GM12878 (cell line): ENCODE measurements around the gene CYREN. TPM values are rescaled to one million over a fixed set of nuclear protein-coding genes. Genes with fewer than 3 reads are reported as not detected.

Source experiments
- ATAC-seq: fragments of 200-7000 bp; cut with Tn5 transposase; 3 replicates; pipeline ENCODE4 v1.9.1; 2020; ENCODE audit warnings: mild to moderate bottlenecking, moderate library complexity
- BruUV-seq: library from RNA; stranded (reverse); fragments of 400-500 nt; replicated peaks from 2 replicates; lab custom pipeline; 2021; lab: Mats Ljungman, UMichigan
- CTCF ChIA-PET: fragments of 300-600 bp; sonication (Branson Sonifier 250); formaldehyde crosslinking; extraction: SDS; loops from one replicate; lab custom pipeline; 2021; ENCODE audit warnings: inconsistent platforms; lab: Yijun Ruan, JAX
- POLR2A ChIA-PET: fragments of 350-600 bp; formaldehyde crosslinking; extraction: SDS; loops from one replicate; lab custom pipeline; 2021; ENCODE audit warnings: inconsistent platforms; lab: Charles Lee
- RAD21 ChIA-PET: fragments of 300-600 bp; sonication (Branson Sonifier 250); formaldehyde crosslinking; loops from one replicate; lab custom pipeline; 2023; ENCODE audit warnings: antibody characterized with exemption; ENCODE audit not compliant: unreplicated experiment; lab: Charles Lee
- SMC1A ChIA-PET: fragments of 300-600 bp; sonication (Branson Sonifier 250); formaldehyde crosslinking; loops from one replicate; lab custom pipeline; 2023; ENCODE audit not compliant: unreplicated experiment, uncharacterized antibody; lab: Charles Lee
- DNase-seq: peaks from one replicate; pipeline ENCODE4 v3.0.0-alpha.2; 2011; ENCODE audit warnings: low read depth, low spot score
- FAIRE-seq: peaks from 3 replicates; lab custom pipeline; 2011; peaks lifted over from hg19 to GRCh38; lab: Jason Lieb, UNC
- H2AFZ ChIP-seq: 2 replicates; pipeline ENCODE4 v1.6.0; 2011; ENCODE audit warnings: low read depth, low read length, control low read depth; ENCODE audit not compliant: control insufficient read depth
- H3K27ac ChIP-seq: 2 replicates; pipeline ENCODE4 v1.5.1; 2011; ENCODE audit warnings: control low read depth; ENCODE audit not compliant: control insufficient read depth, insufficient read depth
- H3K27me3 ChIP-seq, 2 experiments: replicated peaks in 1 of 2; 2 replicates each; pipeline versions ENCODE4 v1.6.0 to v1.6.1; 2011; ENCODE audit warnings: low read length in 1 of 2; ENCODE audit not compliant: control insufficient read depth in 2 of 2, insufficient read depth in 2 of 2
- H3K36me3 ChIP-seq, 2 experiments: 2 replicates each; pipeline ENCODE4 v1.5.1; 2011; ENCODE audit warnings: low read length in 1 of 2; ENCODE audit not compliant: control insufficient read depth in 2 of 2, insufficient read depth in 2 of 2
- H3K4me1 ChIP-seq: 2 replicates; pipeline ENCODE4 v1.6.1; 2011; ENCODE audit warnings: mild to moderate bottlenecking, low read length, moderate library complexity, mixed read lengths; ENCODE audit not compliant: control insufficient read depth, insufficient read depth
- H3K4me2 ChIP-seq: 2 replicates; pipeline ENCODE4 v1.6.0; 2011; ENCODE audit warnings: control low read depth; ENCODE audit not compliant: control insufficient read depth, insufficient read depth
- H3K4me3 ChIP-seq: fragments of 200-600 bp; sonication (generic); 2 replicates; pipeline ENCODE4 v1.5.1; 2016
- H3K79me2 ChIP-seq: 2 replicates; pipeline ENCODE4 v1.6.0; 2011; ENCODE audit warnings: low read length; ENCODE audit not compliant: control insufficient read depth, insufficient read depth
- H3K9ac ChIP-seq: 2 replicates; pipeline ENCODE4 v1.8.0; 2011; ENCODE audit warnings: low read length, control low read depth, mixed read lengths; ENCODE audit not compliant: control insufficient read depth, insufficient read depth
- H3K9me3 ChIP-seq: replicated peaks from 3 replicates; pipeline ENCODE4 v1.5.1; 2011; ENCODE audit warnings: mild to moderate bottlenecking, low read length; ENCODE audit not compliant: control insufficient read depth, insufficient read depth
- H4K20me1 ChIP-seq: 2 replicates; pipeline ENCODE4 v1.6.0; 2011; ENCODE audit not compliant: control insufficient read depth, insufficient read depth
- ASH2L ChIP-seq: fragments of 300-600, 200-600 bp; sonication (generic); IDR thresholded peaks from 2 replicates; pipeline ENCODE4 v1.6.1; 2017; ENCODE audit warnings: low read depth, mild to moderate bottlenecking, borderline replicate concordance
- CHD2 ChIP-seq: IDR thresholded peaks from 2 replicates; pipeline ENCODE4 v1.6.1; 2011; ENCODE audit warnings: low read depth, low read length, improper control_type of control experiment, borderline replicate concordance
- CHD4 ChIP-seq: fragments of 200-600 bp; sonication (generic); IDR thresholded peaks from 2 replicates; pipeline ENCODE4 v1.6.1; 2016; ENCODE audit warnings: mild to moderate bottlenecking
- HSF1 ChIP-seq: fragments of 150-350 bp; IDR thresholded peaks from 2 replicates; pipeline ENCODE4 v1.6.1; 2014; ENCODE audit warnings: mild to moderate bottlenecking, low read depth, low read length
- REST ChIP-seq: IDR thresholded peaks from 2 replicates; pipeline ENCODE4 v1.6.1; 2012; ENCODE audit warnings: mild to moderate bottlenecking, low read depth, low read length
- TCF3 ChIP-seq: IDR thresholded peaks from 2 replicates; pipeline ENCODE4 v1.6.1; 2012; ENCODE audit warnings: low read depth, mild to moderate bottlenecking, low read length, borderline replicate concordance; ENCODE audit not compliant: insufficient read depth
- ZNF687 ChIP-seq: fragments of 450-650 bp; IDR thresholded peaks from 2 replicates; pipeline ENCODE4 v1.6.1; 2017; ENCODE audit warnings: mild to moderate bottlenecking, moderate library complexity
- WGBS: methylation state at CpG from one replicate; pipeline ENCODE4 v1.1.6; 2016; ENCODE audit warnings: low lambda C conversion rate; ENCODE audit not compliant: insufficient replicate concordance, insufficient coverage; ENCODE audit errors: missing lambda C conversion rate; 5-methylcytosine and 5-hydroxymethylcytosine counted together
- in situ Hi-C: fragments of 300-500 bp; cut with MboI; formaldehyde crosslinking; loops from 9 replicates; pipeline ENCODE4 v1.14.3; 2018; ENCODE audit warnings: mixed read lengths
- intact Hi-C: fragments of 100-400 bp; cut with micrococcal nuclease; formaldehyde crosslinking; loops from one replicate; pipeline ENCODE4 v1.14.2; 2022; ENCODE audit not compliant: unreplicated experiment
- polyA plus RNA-seq, 11 experiments: library from polyadenylated mRNA; depleted of rRNA in 4 of 11; unstranded in 6 of 11; stranded (reverse) in 5 of 11; fragments of >200 nt; fragmentation: Nextera tagmentation in 4 of 11; fragmentation: Illumina TruSeq in 1 of 11; extraction: Ambion mirVana in 4 of 11; extraction: Trizol in 1 of 11; gene quantifications; 1 replicate in 1 of 11; 2 replicates in 10 of 11; pipeline versions ENCODE4 v1.2.1 to v1.2.3, GENCODE V29; 2011 to 2016; ENCODE audit warnings: inconsistent platforms in 2 of 11, missing spikeins in 2 of 11, low read depth in 1 of 11
- total RNA-seq, 4 experiments: library from RNA; depleted of rRNA in 3 of 4; stranded (reverse); fragments of >200 nt in 3 of 4; fragmentation: Illumina TruSeq in 1 of 4; extraction: Trizol in 1 of 4; gene quantifications; 2 replicates each; pipeline versions ENCODE4 v1.2.1 to v1.2.3, GENCODE V29; 2013 to 2021
- TF ChIP-seq, protein P1 (sequence below): IDR thresholded peaks from 2 replicates; pipeline ENCODE4 v1.6.1; 2012; ENCODE audit warnings: low read depth, low read length, improper control_type of control experiment

Gene CYREN
- total and polyA plus RNA-seq, 10 of the 15 experiments (the other 5 are each of a cell fraction or from before 2014, with no cell fraction given): 8.7 to 64.3 (median 55.7) TPM

DNA sequence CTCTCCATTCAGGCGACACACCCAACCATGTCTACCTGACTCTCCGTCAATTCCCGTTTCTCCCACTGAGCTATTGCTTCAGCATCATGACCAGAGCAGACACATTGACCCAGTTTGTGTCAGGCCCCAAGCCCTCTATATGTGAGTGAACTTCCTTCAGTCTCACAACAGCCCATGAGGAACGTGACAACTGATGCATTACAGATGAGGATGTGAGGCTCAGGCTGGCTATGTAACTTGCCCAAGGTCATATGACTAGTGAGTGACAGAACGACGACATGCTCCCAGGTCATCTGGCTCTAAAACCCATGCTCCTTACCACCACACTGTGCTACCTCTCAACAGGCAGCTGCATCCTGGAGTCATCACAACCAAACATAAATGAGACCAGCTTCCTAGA is 19.0 kb downstream of the CYREN start:
- in situ Hi-C loops: no loop called here
- RAD21 ChIA-PET: interaction anchor here (0.7 to 7.3 kb wide), 10 partner anchors 10 to 520 kb away, joined by 3 to 154 read pairs (median 3); partner anchors contain the start of genes AGBL3, CYREN and WDR91
- peak; percentile 35 for ATAC-seq
- TF ChIP-seq HSF1 (no peak), CHD2 (no peak), ASH2L (no peak), CHD4 (no peak), ZNF687 (peak; percentile 94), REST (no peak), TCF3 (no peak)
- TF ChIP-seq, protein P1, sequence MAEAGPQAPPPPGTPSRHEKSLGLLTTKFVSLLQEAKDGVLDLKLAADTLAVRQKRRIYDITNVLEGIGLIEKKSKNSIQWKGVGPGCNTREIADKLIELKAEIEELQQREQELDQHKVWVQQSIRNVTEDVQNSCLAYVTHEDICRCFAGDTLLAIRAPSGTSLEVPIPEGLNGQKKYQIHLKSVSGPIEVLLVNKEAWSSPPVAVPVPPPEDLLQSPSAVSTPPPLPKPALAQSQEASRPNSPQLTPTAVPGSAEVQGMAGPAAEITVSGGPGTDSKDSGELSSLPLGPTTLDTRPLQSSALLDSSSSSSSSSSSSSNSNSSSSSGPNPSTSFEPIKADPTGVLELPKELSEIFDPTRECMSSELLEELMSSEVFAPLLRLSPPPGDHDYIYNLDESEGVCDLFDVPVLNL: no peak

More for the DNA sequence above, 19.0 kb downstream of the CYREN start:
- no peak overlapping the region for H3K9ac ChIP-seq
- peak overlapping the region; percentile 73 for H3K4me2 ChIP-seq
- peak overlapping the region; percentile 73 for H3K27ac ChIP-seq
- H3K36me3 ChIP-seq: no peaks in the 10 kb centered on the region
- intact Hi-C loops: no loop called here
- no peak for FAIRE-seq
- H3K4me3 ChIP-seq: no peak overlapping the region
- H3K27me3 ChIP-seq: no peaks in the 10 kb centered on the region
- no peak for DNase-seq
- peak overlapping the region; percentile 55 for H2AFZ ChIP-seq
- WGBS: 34% methylated on average over 6 of the region's 6 CpGs
- H3K9me3 ChIP-seq: peaks cover 14% of the 10 kb centered on the region
- ChIA-PET SMC1A (interaction anchor here (0.7 to 12.4 kb wide), 10 partner anchors 8 to 251 kb away, joined by 3 to 293 read pairs (median 4); partner anchors contain the start of genes AGBL3 and CYREN), CTCF (interaction anchor here (0.8 to 6.8 kb wide), 7 partner anchors 9 to 165 kb away, joined by 3 to 86 read pairs (median 10); partner anchors contain the start of genes AGBL3 and CYREN), POLR2A (interaction anchor here (1.2 to 9.3 kb wide), 5 partner anchors 14 to 162 kb away, joined by 3 to 169 read pairs (median 4); partner anchors contain the start of genes AGBL3 and CYREN)
- BruUV-seq: no TSS peak
- peaks cover 14% of the 10 kb centered on the region for H3K4me1 ChIP-seq
- no peaks in the 10 kb centered on the region for H4K20me1 ChIP-seq
- peaks cover 40% of the 10 kb centered on the region for H3K79me2 ChIP-seq
